Lower lobe of right lung (tissue), 2 donors: Measurements from ENCODE around the gene PLN. TPM values are rescaled to one million over a fixed set of nuclear protein-coding genes. Genes with fewer than 3 reads are reported as not detected.

Source experiments
- ATAC-seq, 2 donors: fragments of 200-7000 bp; cut with Tn5 transposase; one replicate each; pipeline ENCODE4 v1.9.1; 2020 to 2022; ENCODE audit warnings: mild to moderate bottlenecking in 2 of 2, moderate library complexity in 2 of 2
- DNase-seq: peaks from one replicate; pipeline ENCODE4 v3.0.0-alpha.2; 2020
- H3K27ac ChIP-seq: fragments of 200-600 bp; one replicate; pipeline ENCODE4 v1.8.0; 2022
- H3K27me3 ChIP-seq: fragments of 200-600 bp; one replicate; pipeline ENCODE4 v1.8.0; 2022; ENCODE audit warnings: low read depth
- H3K36me3 ChIP-seq: fragments of 200-600 bp; one replicate; pipeline ENCODE4 v1.8.0; 2022; ENCODE audit warnings: mild to moderate bottlenecking
- H3K4me1 ChIP-seq: fragments of 200-600 bp; one replicate; pipeline ENCODE4 v1.8.0; 2022
- H3K4me3 ChIP-seq: fragments of 200-600 bp; one replicate; pipeline ENCODE4 v1.8.0; 2022; ENCODE audit warnings: mild to moderate bottlenecking
- H3K9me3 ChIP-seq: fragments of 200-600 bp; one replicate; pipeline ENCODE4 v1.8.0; 2022
- CTCF ChIP-seq: fragments of 200-600 bp; IDR thresholded peaks from one replicate; pipeline ENCODE4 v1.8.0; 2022; ENCODE audit warnings: antibody characterized with exemption, mild to moderate bottlenecking
- intact Hi-C: fragments of 100-400 bp; cut with DNase I; formaldehyde crosslinking; loops from one replicate; pipeline ENCODE4 v1.11.0; 2022
- total RNA-seq: library from RNA; stranded (reverse); fragmentation: NEBNext Ultra II Directional; extraction: Animal tissue kit (Norgen Biotek cat#: 25700); gene quantifications from one replicate; pipeline ENCODE4 v1.2.1, GENCODE V29; 2021
- donor health status: DM: no; HTN: yes; CAD: no; lungs with severe emphysema.

Gene PLN
- total RNA-seq, 1 donor from 2014 or later, result 7.5 TPM

- Histone ChIP-seq H3K27ac (no peak overlapping the region), H3K9me3 (no peaks in the 10 kb centered on the region), H3K27me3 (no peaks in the 10 kb centered on the region), H3K4me3 (no peak overlapping the region), H3K4me1 (no peaks in the 10 kb centered on the region), H3K36me3 (no peaks in the 10 kb centered on the region)
- ATAC-seq (no peak), DNase-seq (no peak)
- no peak for TF ChIP-seq CTCF
- intact Hi-C loops, result no loop called here
Measured at GRCh38 chr6:118504611-118505010, 43.5 kb upstream of the PLN start.

DNA sequence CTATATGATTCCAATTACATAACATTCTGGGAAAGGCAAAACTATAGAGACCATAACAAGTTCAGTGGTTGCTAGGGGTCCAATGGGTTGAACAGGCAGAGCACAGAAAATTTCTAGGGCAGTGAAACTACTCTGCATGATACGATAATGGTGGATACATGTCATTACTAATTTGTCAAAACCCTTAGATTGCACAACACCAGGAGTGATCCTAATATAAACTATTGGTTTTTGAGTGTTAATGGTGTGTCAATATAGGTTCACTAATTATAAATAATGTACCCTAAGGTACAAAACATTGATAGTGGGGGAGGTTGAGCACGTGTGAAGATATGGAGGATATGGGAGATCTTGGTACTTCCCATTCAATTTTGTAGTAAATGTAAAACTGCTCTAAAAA is 42.4 kb upstream of the PLN start:
- no peak overlapping the region for H3K4me3 ChIP-seq
- H3K27me3 ChIP-seq, result no peaks in the 10 kb centered on the region
- no peak overlapping the region for H3K27ac ChIP-seq
- no peaks in the 10 kb centered on the region for H3K36me3 ChIP-seq
- TF ChIP-seq CTCF, result no peak
- no peak for ATAC-seq
- intact Hi-C loops, result no loop called here
- H3K9me3 ChIP-seq, result no peaks in the 10 kb centered on the region
- no peak for DNase-seq
- H3K4me1 ChIP-seq, result no peaks in the 10 kb centered on the region

DNA sequence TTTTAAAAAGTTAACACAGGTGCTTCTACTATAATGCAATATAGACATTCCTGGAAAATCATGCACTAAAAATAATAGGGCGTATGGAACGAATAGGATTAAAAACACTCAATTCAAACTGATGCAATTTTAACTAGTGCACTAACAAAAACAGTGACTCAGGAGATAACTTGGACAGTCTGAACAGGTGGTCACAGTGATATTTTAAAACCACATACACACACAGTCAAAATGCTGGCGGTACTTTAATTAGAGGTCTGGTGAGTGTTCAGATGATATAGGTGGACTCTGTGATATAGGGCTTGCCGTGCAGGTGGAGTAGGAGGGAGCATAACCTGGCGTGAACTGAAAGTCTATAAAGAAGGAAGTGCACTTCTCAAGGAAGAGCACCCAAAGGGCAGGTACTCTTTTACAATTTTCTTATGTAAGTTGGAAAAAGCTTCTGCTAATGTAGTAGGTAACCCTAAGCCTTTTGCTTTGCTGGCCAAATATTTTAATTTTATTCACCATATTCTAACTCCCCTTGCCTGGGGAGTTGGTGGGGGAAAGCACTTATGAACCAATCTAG is 41.9 kb upstream of the PLN start:
- Histone ChIP-seq H3K36me3 (no peaks in the 10 kb centered on the region), H3K9me3 (no peaks in the 10 kb centered on the region), H3K27ac (no peak overlapping the region), H3K27me3 (no peaks in the 10 kb centered on the region), H3K4me1 (no peaks in the 10 kb centered on the region), H3K4me3 (no peak overlapping the region)
- ATAC-seq (no peak), DNase-seq (no peak)
- intact Hi-C loops, result no loop called here
- TF ChIP-seq CTCF, result no peak

DNA sequence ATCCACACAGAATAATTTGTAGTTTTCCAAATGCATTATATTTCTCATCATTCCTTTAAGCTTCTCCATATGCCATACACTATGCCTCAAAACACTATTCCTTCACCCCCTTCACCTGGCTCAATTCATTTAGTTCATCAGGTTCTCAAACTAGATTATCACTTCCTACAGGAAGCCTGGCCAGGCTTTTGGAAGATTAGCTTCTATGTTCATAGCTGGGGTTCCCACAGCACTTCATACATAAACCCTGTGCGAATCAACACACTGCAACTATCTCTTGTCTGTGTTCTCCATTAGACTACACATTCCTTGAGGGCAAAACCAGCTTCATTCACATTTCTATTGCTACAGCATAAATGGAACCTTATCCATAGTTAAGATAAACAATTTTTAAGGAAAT is 40.5 kb upstream of the PLN start:
- ATAC-seq, result no peak
- intact Hi-C loops, result no loop called here

DNA sequence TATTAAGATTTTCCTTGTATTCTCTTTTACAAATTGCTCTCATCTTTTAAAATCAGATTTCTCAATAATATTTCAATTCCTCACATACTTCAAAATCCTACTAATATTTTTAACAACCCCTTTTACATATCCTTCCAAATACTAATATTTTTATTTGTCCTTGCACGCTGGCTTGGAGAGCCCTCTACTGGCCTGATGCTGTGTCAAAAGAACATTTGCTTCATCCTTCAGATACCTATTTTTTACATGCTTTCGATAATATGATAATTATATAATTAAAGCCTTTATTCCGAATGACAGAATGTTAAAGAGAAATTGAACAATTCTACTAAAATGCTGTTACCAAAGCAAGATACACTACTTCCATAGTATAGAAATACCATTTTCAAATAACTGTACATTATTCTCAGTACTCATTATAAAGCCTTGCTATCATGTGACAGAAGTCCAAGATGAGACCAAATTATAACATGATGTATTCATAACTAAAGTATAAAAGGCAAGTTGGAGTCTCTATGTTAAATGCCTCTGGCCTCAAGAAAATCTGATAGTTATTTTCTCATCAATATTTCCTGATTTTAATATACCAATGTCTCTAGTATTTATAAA is 39.0 kb upstream of the PLN start:
- no peak for ATAC-seq
- H3K9me3 ChIP-seq, result no peaks in the 10 kb centered on the region
- no peaks in the 10 kb centered on the region for H3K36me3 ChIP-seq
- intact Hi-C loops, result no loop called here
- H3K4me3 ChIP-seq, result no peak overlapping the region
- no peaks in the 10 kb centered on the region for H3K4me1 ChIP-seq
- no peak overlapping the region for H3K27ac ChIP-seq
- H3K27me3 ChIP-seq, result no peaks in the 10 kb centered on the region
- TF ChIP-seq CTCF, result peak; percentile 55
- DNase-seq, result no peak

More for the DNA sequence above, 40.5 kb upstream of the PLN start:
- H3K4me1 ChIP-seq, result no peaks in the 10 kb centered on the region
- H3K4me3 ChIP-seq, result no peak overlapping the region
- TF ChIP-seq CTCF, result no peak
- DNase-seq, result no peak
- no peak overlapping the region for H3K27ac ChIP-seq
- no peaks in the 10 kb centered on the region for H3K9me3 ChIP-seq
- no peaks in the 10 kb centered on the region for H3K27me3 ChIP-seq
- no peaks in the 10 kb centered on the region for H3K36me3 ChIP-seq
